GM04503 (cell line): ENCODE measurements around the gene CLSTN2.
A peak's percentile ranks its signal among the peaks of the same experiment; 100 is the strongest.

Experiments
- DNase-seq: peaks from one replicate; pipeline ENCODE4 v3.0.0-alpha.2; 2012; ENCODE audit warnings: low read depth

Gene CLSTN2

GRCh38 chr3:140152851-140153639, 218.1 kb downstream of the CLSTN2 start:
- DNase-seq, result no peak

DNA sequence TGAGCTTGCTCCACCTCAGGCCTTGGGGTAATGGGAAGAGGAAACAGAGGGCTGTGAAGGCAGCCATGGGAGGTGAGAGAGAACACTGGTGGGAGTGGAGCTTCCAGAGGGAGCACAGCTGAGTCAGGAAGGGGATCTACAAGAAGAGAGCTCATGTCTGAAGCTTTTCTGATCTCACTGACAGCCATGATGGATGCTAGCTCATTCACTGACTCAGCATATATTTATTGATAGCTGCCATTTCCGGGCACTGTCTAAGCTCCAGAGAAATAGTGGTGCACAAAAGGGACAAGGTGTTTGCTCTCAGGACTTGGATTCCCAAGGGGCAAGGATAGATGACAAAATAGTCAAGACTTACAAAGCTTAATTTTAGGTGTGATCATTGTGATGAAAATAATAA, 218.8 kb downstream of the CLSTN2 start:
- no peak for DNase-seq

- DNase-seq, result no peak
These were observed 222.2 kb downstream of the CLSTN2 start for GRCh38 chr3:140157161-140157560.

GRCh38 chr3:140159646-140160045, 224.7 kb downstream of the CLSTN2 start:
- no peak for DNase-seq

DNA sequence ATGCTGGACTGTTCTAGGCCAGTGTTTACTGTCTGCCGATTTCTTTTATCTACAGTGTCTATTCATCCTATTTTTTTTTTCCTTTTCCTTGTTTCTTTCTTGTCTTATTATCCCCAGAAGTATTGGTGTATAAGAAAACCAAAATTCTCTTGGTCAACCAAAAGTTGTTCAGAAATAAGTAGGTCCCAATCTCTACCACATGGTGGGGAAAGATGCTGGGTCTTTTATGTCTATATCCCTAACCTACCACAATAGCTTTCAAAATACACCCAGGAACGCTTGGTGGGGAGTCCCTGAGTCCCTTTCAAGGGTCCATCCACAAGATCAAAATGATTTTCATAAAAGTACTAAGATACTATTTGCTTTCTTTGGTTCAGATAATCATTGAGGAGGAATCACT, 225.6 kb downstream of the CLSTN2 start:
- no peak for DNase-seq

DNA sequence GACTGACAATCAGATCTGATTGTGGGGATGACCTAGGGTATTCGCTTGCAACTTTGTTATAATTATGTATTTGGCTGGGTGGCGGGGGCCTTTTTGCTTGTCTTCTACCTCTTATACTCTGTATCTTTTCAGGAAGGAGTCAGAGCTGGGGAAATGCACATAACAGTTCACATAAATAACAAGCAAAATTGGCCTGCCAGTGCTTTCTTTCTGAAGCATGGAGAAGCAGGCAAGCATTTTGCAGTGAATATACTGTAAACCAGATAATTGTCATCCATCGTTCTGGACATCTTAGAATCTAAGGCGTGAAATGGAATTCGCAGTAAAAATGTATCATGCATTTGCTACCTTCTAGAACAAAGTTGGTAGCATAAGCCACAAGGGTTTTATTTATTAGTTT, 227.6 kb downstream of the CLSTN2 start:
- DNase-seq, result no peak

- DNase-seq, result no peak
These were observed 228.3 kb downstream of the CLSTN2 start for GRCh38 chr3:140163159-140163763.

DNA sequence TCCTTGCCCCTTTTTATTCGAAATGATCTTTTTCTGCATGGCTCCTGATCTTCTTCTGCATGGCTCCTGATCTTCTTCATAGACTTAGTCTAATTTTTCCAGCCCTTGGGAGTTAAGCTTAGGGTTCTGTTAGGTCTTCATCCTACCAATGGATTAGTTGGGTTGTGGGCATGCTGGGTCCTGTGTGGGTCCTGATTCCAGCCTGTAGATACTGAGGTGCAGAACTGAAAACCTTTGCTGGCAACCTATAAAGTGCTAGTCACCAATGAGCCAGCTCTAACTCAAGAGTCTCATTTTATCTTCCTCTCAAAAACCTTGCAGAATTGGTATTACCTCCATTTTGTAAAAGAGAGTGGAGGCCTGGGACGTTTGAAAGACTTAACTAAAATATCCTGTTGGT, 229.2 kb downstream of the CLSTN2 start:
- no peak for DNase-seq

DNA sequence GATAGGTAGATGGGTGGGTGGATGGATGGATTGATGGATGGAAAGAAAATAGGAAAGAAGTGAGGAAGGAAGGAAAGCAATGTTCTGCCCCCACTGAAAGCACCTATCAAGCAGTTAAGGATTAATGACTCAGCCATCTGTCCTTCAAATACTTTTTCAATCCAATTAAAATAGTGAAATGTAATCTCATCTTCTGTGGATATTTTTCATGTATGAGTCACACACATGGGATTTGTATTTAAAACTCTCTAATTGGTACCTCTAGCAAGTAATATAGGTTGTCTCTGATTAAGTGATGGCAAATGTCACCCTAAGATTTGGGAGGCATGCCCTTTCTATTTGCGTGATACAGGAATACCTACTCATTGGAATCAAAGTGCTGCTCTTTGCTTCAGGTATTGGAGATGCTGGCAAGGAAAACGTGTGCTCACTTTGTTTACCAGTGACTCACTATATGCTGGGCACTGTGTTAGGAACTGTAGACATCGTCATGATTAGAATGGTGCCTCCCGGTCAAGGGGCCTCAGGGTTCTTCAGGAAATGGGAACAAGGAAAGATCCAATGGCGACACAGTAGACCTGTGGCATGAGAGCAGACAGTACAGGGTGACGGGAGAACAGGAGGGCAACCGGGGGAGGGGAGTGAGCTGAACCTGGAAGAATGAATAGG, 230.1 kb downstream of the CLSTN2 start:
- no peak for DNase-seq

DNA sequence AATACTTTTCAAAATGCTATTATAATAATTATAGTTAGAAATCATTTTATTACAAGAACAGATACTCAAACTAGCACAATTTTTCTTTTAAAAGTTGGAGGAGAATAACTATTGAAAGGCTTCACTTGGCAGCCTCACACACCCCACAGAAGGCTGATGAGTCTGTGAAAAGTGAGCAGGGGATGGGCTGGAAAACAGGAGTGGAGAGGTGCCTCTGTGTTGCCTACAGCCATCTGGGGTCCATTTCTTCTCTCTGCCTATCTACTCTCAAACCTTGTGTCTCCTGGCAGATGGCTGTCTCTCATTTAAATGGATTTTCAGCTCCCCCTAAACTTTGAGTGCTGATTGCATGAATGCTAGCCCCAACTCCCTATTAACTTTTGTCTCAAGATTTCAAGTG, 230.8 kb downstream of the CLSTN2 start:
- no peak for DNase-seq

- no peak for DNase-seq
These were observed 232.0 kb downstream of the CLSTN2 start for GRCh38 chr3:140166861-140167599.

DNA sequence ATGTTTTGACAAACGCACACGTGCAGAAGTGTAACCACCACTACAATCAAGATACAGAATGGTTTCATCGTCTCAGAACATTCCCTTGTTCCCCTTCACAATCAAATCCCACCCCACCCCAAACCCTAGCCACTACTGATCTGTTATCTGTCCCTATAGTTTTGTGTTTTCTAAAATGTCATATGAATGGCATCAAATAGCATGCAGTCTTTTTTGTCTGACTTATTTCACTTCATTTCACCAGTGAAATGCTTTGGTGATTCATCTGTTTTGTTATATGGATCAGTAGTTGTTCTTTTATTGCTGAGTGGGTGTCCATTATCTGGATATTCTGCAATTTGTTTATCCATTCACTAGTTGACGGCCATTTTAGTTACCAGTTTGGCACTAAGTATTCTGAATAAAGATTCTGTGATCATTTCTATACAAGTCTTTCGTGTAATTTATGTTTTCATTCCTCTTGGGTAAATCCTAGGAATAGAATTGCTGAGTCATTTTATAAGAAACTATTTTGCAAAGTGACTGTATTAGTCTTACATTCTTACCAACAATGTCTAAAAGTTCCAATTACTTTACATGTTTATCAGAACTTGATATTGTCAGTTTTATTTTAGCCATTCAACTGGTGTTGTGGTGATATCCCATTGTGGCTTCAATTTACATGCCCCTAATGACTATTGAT, 232.8 kb downstream of the CLSTN2 start:
- DNase-seq, result no peak

GRCh38 chr3:140170612-140171011, 235.6 kb downstream of the CLSTN2 start:
- no peak for DNase-seq

GRCh38 chr3:140176526-140176925, 241.5 kb downstream of the CLSTN2 start:
- no peak for DNase-seq

DNA sequence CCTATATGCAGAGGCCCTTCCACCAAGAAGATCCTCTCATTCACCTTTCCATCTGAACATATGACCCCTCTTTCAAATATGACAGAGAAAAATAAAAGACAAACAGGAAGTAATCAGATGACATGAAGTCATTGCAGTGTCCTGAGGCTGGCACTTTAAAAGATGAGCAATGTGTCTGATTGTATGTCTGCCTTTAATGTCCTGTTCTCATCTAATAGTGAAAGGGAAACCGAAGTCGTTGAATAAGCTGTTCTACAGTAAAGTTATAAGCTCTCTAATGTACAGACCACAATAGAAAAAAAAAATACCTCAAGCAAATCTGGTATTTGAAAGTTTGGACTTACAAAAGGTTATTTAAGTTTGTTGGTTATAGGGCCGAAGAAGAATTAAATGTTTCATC, 243.0 kb downstream of the CLSTN2 start:
- no peak for DNase-seq

- no peak for DNase-seq
These were observed 243.5 kb downstream of the CLSTN2 start for GRCh38 chr3:140178482-140178881.

GRCh38 chr3:140180603-140181002, 245.6 kb downstream of the CLSTN2 start:
- no peak for DNase-seq

GRCh38 chr3:140185375-140185774, 250.4 kb downstream of the CLSTN2 start:
- no peak for DNase-seq

DNA sequence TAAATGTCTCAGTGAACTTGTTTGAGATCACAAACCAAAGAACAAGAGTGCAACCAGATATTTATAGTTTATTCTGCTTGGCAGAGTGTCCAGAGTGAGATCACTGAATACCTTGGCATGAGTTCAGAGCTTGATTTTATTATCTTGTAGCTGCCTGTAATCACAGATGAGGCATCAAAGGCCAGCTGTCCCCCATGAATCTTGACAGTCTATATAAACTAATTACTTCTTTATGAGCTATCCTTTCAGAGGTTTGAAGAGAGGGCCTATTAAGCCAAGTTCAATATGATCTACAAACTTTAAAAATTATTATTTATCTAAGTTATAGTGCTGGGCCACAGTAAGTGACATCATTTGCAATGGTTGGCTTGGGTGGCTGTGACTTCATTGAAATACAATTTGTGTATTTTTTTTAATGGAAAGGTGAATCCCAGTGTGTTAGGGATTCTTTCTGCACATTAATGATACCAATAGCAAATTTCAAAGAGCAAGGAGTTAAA, 251.5 kb downstream of the CLSTN2 start:
- DNase-seq, result peak; percentile 15

GRCh38 chr3:140187028-140187427, 252.0 kb downstream of the CLSTN2 start:
- no peak for DNase-seq

DNA sequence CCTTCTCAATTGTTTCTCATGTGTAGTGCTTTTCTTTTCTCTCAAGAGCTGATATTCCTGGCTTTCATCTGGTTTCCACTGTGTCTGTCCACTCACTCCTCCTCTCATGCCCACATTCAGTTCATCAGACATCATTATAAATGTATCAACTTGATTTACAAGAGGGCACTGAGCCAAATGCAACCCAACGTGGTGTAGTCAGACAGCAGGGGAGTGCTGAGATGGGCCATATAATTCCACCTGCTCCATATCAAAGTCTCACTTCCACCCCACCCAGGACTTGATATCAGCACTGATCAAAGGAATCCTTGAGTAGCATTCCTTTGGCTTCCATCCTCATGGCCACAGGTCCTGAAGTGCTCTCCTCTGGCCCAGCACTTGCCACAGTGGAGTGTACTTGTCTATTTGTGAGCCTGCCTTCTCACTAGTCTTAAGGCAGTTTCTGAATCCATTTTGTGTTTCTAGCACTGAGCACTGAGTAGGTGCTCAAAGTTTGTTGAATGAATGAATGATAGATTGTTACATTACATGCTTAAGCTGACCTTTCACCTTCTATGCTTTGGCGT, 252.8 kb downstream of the CLSTN2 start:
- no peak for DNase-seq
